Neural cell (in vitro differentiated cells): Measurements from ENCODE around the gene PRRT3. TPM values are rescaled to one million over a fixed set of nuclear protein-coding genes. Genes with fewer than 3 reads are reported as not detected.

Experiments
- H2AFZ ChIP-seq: fragments of 200-600, 300-800 bp; sonication (generic), shearing (Covaris generic); 2 replicates; pipeline ENCODE4 v1.6.0; 2014; ENCODE audit warnings: low read depth, mild to moderate bottlenecking, antibody characterized with exemption, low read length, moderate library complexity
- H3F3A ChIP-seq: fragments of 200-600 bp; shearing (Covaris generic); 2 replicates; pipeline ENCODE4 v1.6.1; 2016; ENCODE audit warnings: mild to moderate bottlenecking, moderate library complexity, mixed read lengths, antibody characterized with exemption, low read length; ENCODE audit not compliant: insufficient read depth, poor library complexity, severe bottlenecking
- H3K27ac ChIP-seq: fragments of 200-600, 300-800 bp; sonication (generic), shearing (Covaris generic); 2 replicates; pipeline ENCODE4 v1.5.1; 2014; ENCODE audit warnings: mild to moderate bottlenecking, low read length, moderate library complexity
- H3K27me3 ChIP-seq: fragments of 300-800, 200-600 bp; sonication (generic), shearing (Covaris generic); 2 replicates; pipeline ENCODE4 v1.6.0; 2014; ENCODE audit warnings: mild to moderate bottlenecking, low read depth, low read length, moderate library complexity; ENCODE audit not compliant: insufficient read depth
- H3K36me3 ChIP-seq: fragments of 300-800, 200-600 bp; sonication (generic), shearing (Covaris generic); 2 replicates; pipeline ENCODE4 v1.5.1; 2014; ENCODE audit warnings: mild to moderate bottlenecking, antibody characterized with exemption, low read length, moderate library complexity; ENCODE audit not compliant: insufficient read depth
- H3K4me2 ChIP-seq: fragments of 300-800, 200-600 bp; sonication (generic), shearing (Covaris generic); 2 replicates; pipeline ENCODE4 v1.6.0; 2014; ENCODE audit warnings: mild to moderate bottlenecking, low read length
- H3K4me3 ChIP-seq: fragments of 300-800, 200-600 bp; sonication (generic), shearing (Covaris generic); 2 replicates; pipeline ENCODE4 v1.5.1; 2014; ENCODE audit warnings: mild to moderate bottlenecking, low read length, moderate library complexity
- H3K79me2 ChIP-seq: fragments of 200-600 bp; shearing (Covaris generic); replicated peaks from 2 replicates; pipeline ENCODE4 v1.6.0; 2014; ENCODE audit warnings: mild to moderate bottlenecking, low read length, moderate library complexity; ENCODE audit not compliant: insufficient read depth
- H3K9ac ChIP-seq: fragments of 300-800, 200-600 bp; sonication (generic), shearing (Covaris generic); 2 replicates; pipeline ENCODE4 v1.6.1; 2016; ENCODE audit warnings: mild to moderate bottlenecking, low read length, mixed read lengths
- H3K9me2 ChIP-seq: fragments of 200-600 bp; shearing (Covaris generic); 2 replicates; pipeline ENCODE4 v1.6.1; 2016; ENCODE audit warnings: mild to moderate bottlenecking, low read length, mixed read lengths; ENCODE audit not compliant: insufficient read depth
- H3K9me3 ChIP-seq: fragments of 200-600, 300-800 bp; sonication (generic), shearing (Covaris generic); 2 replicates; pipeline ENCODE4 v1.6.1; 2016; ENCODE audit warnings: mild to moderate bottlenecking, mixed run types, low read length, moderate library complexity, mixed read lengths
- H4K20me1 ChIP-seq: fragments of 200-600 bp; shearing (Covaris generic); 2 replicates; pipeline ENCODE4 v1.6.1; 2016; ENCODE audit warnings: mild to moderate bottlenecking, mixed run types; ENCODE audit not compliant: insufficient read depth
- EP300 ChIP-seq: fragments of 450-650 bp; conservative IDR thresholded peaks from 2 replicates; pipeline ENCODE4 v1.6.1; 2014; ENCODE audit warnings: antibody characterized with exemption, mild to moderate bottlenecking, moderate library complexity; ENCODE audit not compliant: poor library complexity, severe bottlenecking
- EZH2 ChIP-seq: fragments of 200-600, 300-800 bp; shearing (Covaris generic), sonication (generic); IDR thresholded peaks from 2 replicates; pipeline ENCODE4 v1.6.1; 2014; ENCODE audit warnings: antibody characterized with exemption, low read length, borderline replicate concordance, mild to moderate bottlenecking; ENCODE audit not compliant: insufficient read depth, poor library complexity, severe bottlenecking
- MXI1 ChIP-seq: fragments of 450-650 bp; conservative IDR thresholded peaks from 2 replicates; pipeline ENCODE4 v1.6.1; 2014; ENCODE audit warnings: antibody characterized with exemption, mild to moderate bottlenecking; ENCODE audit not compliant: poor library complexity, severe bottlenecking
- POLR2AphosphoS5 ChIP-seq: IDR thresholded peaks from 2 replicates; pipeline ENCODE4 v1.6.1; 2012
- RAD21 ChIP-seq: fragments of 450-650 bp; conservative IDR thresholded peaks from 2 replicates; pipeline ENCODE4 v1.6.1; 2014; ENCODE audit warnings: antibody characterized with exemption, mild to moderate bottlenecking, moderate library complexity
- SMC3 ChIP-seq: fragments of 450-650 bp; conservative IDR thresholded peaks from 2 replicates; pipeline ENCODE4 v1.6.1; 2014; ENCODE audit warnings: antibody characterized with exemption, mild to moderate bottlenecking, moderate library complexity; ENCODE audit not compliant: poor library complexity
- TAF1 ChIP-seq: IDR thresholded peaks from 2 replicates; pipeline ENCODE4 v1.6.1; 2012; ENCODE audit warnings: low read depth
- polyA plus RNA-seq: library from polyadenylated mRNA; depleted of rRNA; stranded (reverse); fragments of >200 nt; gene quantifications from 2 replicates; pipeline ENCODE4 v1.2.3, GENCODE V29; 2014
- TF ChIP-seq, protein P1 (sequence below): IDR thresholded peaks from 2 replicates; pipeline ENCODE4 v1.6.1; 2012; ENCODE audit warnings: borderline replicate concordance
- TF ChIP-seq, protein P2 (sequence below): fragments of 450-650 bp; IDR thresholded peaks from 2 replicates; pipeline ENCODE4 v1.5.1; 2014; ENCODE audit warnings: antibody characterized with exemption, mild to moderate bottlenecking, moderate library complexity; ENCODE audit not compliant: poor library complexity, severe bottlenecking

Gene PRRT3
- polyA plus RNA-seq, 1 donor from 2014 or later: 2.9 TPM

DNA sequence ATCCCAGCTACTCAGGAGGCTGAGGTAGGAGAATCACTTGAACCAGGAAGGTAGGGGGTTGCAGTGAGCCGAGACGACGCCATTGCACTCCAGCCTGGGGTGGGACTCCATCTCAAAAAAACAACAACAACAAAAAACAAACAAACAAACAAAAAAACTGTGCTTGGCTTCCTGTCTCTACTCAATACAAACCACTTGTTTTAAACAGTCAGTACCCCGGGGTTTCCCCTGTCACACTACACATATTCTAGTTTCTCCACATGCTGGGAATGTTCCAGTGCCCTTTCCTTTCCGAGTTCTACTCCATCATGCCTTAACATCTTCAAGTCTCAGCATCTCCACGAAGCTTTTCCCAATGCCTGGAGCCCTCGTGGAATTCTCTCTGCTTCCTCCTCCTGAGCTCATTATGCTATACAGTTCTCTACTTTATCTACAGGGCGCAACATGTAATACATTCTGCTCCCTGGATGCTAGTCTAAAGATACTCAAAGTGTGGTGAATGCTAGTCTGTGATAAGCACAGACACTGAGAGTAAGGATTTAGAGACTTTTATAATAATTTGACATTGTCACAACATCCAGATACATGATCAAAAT lies 26.6 kb upstream of the PRRT3 start:
- Histone ChIP-seq H3K79me2 (peaks cover 2% of the 10 kb centered on the region), H3K27ac (no peak overlapping the region), H3K9me3 (no peaks in the 10 kb centered on the region), H4K20me1 (no peaks in the 10 kb centered on the region), H3K36me3 (no peaks in the 10 kb centered on the region), H3K4me2 (no peak overlapping the region), H3K27me3 (no peaks in the 10 kb centered on the region), H2AFZ (no peak overlapping the region), H3F3A (no peaks in the 10 kb centered on the region), H3K4me3 (no peak overlapping the region), H3K9ac (no peak overlapping the region), H3K9me2 (no peaks in the 10 kb centered on the region)
- TF ChIP-seq, protein P1, sequence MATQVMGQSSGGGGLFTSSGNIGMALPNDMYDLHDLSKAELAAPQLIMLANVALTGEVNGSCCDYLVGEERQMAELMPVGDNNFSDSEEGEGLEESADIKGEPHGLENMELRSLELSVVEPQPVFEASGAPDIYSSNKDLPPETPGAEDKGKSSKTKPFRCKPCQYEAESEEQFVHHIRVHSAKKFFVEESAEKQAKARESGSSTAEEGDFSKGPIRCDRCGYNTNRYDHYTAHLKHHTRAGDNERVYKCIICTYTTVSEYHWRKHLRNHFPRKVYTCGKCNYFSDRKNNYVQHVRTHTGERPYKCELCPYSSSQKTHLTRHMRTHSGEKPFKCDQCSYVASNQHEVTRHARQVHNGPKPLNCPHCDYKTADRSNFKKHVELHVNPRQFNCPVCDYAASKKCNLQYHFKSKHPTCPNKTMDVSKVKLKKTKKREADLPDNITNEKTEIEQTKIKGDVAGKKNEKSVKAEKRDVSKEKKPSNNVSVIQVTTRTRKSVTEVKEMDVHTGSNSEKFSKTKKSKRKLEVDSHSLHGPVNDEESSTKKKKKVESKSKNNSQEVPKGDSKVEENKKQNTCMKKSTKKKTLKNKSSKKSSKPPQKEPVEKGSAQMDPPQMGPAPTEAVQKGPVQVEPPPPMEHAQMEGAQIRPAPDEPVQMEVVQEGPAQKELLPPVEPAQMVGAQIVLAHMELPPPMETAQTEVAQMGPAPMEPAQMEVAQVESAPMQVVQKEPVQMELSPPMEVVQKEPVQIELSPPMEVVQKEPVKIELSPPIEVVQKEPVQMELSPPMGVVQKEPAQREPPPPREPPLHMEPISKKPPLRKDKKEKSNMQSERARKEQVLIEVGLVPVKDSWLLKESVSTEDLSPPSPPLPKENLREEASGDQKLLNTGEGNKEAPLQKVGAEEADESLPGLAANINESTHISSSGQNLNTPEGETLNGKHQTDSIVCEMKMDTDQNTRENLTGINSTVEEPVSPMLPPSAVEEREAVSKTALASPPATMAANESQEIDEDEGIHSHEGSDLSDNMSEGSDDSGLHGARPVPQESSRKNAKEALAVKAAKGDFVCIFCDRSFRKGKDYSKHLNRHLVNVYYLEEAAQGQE: no peak
- TF ChIP-seq RAD21 (no peak), POLR2AphosphoS5 (no peak), EP300 (no peak), TAF1 (no peak)

DNA sequence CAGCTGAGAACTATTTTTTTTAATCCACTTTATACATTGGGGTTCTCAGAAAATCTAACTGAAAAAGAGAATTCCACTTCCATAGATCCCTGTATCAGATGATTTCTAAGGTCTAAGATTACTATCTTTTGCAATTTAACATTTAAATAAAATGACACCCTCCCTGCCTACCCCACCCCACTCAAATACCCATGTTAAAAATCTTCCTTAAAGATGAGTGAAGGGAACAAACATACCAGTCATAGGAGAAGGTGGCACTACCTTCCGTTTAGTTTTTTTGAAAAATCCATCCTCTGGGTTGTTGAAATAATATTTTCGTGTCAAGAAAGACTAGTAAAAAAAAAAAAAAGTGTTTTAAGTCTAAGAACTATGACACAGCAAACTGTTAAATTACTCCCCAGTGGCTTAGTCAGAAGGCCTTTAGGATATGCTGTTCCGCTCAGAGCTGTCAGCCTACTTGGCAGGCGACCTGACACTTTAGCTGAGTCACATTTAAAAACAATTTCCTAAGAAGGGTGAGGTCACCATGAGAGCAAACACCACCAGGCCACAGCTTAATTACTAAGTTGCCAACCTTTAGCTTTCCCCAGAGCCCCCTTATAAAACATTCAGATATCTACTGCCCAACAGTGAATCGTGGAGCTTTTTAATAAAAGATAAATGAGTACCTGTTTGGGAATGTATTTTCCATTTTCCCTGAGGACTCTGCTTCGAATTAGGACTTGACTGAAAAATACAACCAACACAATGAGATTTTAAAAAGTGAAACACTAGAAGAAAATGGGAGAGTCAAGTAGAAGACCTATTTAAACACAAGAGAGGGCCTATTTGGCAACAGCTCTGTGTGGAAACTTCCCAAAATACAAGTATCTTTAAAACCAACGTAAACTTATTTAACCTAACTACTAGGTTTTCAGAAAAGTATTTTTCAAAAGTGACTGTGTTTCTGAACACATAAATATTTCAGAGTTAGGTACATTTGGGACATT lies 24.8 kb upstream of the PRRT3 start:
- no peak overlapping the region for H3K27ac ChIP-seq

More for the DNA sequence above, 24.8 kb upstream of the PRRT3 start:
- Histone ChIP-seq H4K20me1 (no peaks in the 10 kb centered on the region), H3K79me2 (peaks cover 2% of the 10 kb centered on the region), H3K36me3 (no peaks in the 10 kb centered on the region), H3K4me3 (no peak overlapping the region), H3K9ac (no peak overlapping the region), H3K9me2 (no peaks in the 10 kb centered on the region), H3K9me3 (no peaks in the 10 kb centered on the region), H3K27me3 (no peaks in the 10 kb centered on the region), H3K4me2 (no peak overlapping the region), H3F3A (no peaks in the 10 kb centered on the region), H2AFZ (no peak overlapping the region)
- TF ChIP-seq, protein P1: no peak
- TF ChIP-seq MXI1 (no peak), EP300 (no peak), RAD21 (no peak), TAF1 (no peak), POLR2AphosphoS5 (no peak), EZH2 (no peak), SMC3 (no peak)
- TF ChIP-seq, protein P2, sequence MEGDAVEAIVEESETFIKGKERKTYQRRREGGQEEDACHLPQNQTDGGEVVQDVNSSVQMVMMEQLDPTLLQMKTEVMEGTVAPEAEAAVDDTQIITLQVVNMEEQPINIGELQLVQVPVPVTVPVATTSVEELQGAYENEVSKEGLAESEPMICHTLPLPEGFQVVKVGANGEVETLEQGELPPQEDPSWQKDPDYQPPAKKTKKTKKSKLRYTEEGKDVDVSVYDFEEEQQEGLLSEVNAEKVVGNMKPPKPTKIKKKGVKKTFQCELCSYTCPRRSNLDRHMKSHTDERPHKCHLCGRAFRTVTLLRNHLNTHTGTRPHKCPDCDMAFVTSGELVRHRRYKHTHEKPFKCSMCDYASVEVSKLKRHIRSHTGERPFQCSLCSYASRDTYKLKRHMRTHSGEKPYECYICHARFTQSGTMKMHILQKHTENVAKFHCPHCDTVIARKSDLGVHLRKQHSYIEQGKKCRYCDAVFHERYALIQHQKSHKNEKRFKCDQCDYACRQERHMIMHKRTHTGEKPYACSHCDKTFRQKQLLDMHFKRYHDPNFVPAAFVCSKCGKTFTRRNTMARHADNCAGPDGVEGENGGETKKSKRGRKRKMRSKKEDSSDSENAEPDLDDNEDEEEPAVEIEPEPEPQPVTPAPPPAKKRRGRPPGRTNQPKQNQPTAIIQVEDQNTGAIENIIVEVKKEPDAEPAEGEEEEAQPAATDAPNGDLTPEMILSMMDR: no peak
